RWPE1 (cell line): ENCODE measurements around the gene LMNTD1.
A peak's percentile ranks its signal among the peaks of the same experiment; 100 is the strongest.

Experiments
- CTCF ChIA-PET: fragments of 350-600 bp; sonication (Branson Sonifier 250); formaldehyde crosslinking; extraction: SDS; loops from one replicate; lab custom pipeline; 2021; lab: Yijun Ruan, JAX
- POLR2A ChIA-PET: fragments of 400-600 bp; formaldehyde crosslinking; extraction: SDS; loops from one replicate; lab custom pipeline; 2020; ENCODE audit warnings: antibody characterized with exemption; ENCODE audit not compliant: low non-redundant PET; lab: Yijun Ruan, JAX
- DNase-seq: peaks from one replicate; pipeline ENCODE4 v3.0.0; 2012; ENCODE audit warnings: low spot score
- H3K27ac ChIP-seq: fragments of 450-650 bp; 2 replicates; pipeline ENCODE4 v1.5.1; 2017
- TF ChIP-seq, protein P1 (sequence below): fragments of 450-650 bp; conservative IDR thresholded peaks from 2 replicates; pipeline ENCODE4 v1.5.1; 2017; ENCODE audit warnings: low read depth, mild to moderate bottlenecking

LMNTD1 gene

DNA sequence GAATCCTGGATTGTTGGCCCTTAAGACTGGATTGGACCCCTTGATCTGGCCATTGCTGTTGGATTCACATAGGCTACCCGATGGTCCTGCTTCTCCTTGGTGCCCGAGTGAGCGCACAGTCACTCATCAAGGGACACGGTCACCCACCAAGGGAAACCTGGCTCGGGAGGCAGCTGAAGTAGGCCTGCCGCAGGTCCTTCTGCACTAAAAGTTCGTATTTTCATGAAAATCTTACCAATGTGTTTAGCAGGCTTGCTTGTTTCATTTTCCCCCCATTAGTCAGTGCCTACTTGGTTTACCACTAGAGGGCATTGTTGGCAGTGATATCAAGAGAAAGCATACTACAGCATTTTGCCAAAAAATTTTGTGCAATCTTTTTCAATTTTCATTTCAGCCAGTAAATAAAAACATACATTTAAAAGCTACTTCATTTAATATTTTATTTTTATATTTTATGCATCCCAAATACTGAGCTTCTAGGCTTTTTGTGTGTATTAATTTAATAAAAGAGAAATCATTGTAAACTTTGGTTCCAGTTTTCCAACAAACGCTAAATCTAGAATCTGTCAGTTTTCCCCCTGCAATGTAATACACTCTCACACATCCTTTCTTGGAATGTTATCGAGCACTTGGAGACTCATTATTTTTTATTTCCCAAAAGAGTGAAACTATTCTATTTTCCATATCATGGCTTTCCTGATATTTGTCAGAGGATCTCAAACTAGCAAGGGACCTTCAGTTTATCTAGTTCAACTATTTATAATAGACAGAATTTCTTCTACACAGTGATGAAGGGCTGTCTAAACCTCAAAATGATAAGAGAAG is 116.7 kb downstream of the LMNTD1 start:
- H3K27ac ChIP-seq, result no peak overlapping the region
- CTCF ChIA-PET, result interaction anchor here (0.6 to 1.6 kb wide), 15 partner anchors 14 to 1298 kb away, joined by 3 to 12 read pairs (median 3); no protein-coding TSS in a partner anchor
- TF ChIP-seq, protein P1, sequence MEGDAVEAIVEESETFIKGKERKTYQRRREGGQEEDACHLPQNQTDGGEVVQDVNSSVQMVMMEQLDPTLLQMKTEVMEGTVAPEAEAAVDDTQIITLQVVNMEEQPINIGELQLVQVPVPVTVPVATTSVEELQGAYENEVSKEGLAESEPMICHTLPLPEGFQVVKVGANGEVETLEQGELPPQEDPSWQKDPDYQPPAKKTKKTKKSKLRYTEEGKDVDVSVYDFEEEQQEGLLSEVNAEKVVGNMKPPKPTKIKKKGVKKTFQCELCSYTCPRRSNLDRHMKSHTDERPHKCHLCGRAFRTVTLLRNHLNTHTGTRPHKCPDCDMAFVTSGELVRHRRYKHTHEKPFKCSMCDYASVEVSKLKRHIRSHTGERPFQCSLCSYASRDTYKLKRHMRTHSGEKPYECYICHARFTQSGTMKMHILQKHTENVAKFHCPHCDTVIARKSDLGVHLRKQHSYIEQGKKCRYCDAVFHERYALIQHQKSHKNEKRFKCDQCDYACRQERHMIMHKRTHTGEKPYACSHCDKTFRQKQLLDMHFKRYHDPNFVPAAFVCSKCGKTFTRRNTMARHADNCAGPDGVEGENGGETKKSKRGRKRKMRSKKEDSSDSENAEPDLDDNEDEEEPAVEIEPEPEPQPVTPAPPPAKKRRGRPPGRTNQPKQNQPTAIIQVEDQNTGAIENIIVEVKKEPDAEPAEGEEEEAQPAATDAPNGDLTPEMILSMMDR, result peak; percentile 61
- DNase-seq, result peak; percentile 73
- POLR2A ChIA-PET, result no interaction called here

DNA sequence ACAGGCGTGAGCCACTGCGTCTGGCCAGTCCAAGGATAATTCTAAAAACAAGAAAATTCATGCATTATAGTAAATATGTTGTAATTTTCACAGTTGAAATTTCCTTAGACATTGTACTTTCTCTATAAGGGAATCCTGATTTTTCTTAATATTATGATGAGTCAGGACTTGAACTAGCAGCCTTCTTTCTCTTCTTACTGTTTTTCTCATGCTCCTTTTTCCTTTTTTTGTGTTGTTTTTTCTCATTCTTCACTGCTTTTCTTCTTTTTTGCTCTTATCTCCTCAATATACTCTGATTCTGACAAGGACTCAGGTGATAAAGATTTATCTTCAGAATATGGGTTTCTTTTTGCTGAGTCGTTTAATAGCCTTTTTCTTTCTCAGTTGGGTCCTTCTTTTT is 117.7 kb downstream of the LMNTD1 start:
- H3K27ac ChIP-seq, result no peak overlapping the region
- ChIA-PET POLR2A (no interaction called here), CTCF (interaction anchor here (0.7 to 1.6 kb wide), 6 partner anchors 13 to 121 kb away, joined by 3 to 12 read pairs (median 4); no protein-coding TSS in a partner anchor)
- DNase-seq, result no peak
- TF ChIP-seq, protein P1, result no peak

- TF ChIP-seq, protein P1, result no peak
- POLR2A ChIA-PET, result no interaction called here
- DNase-seq, result no peak
- H3K27ac ChIP-seq, result no peak overlapping the region
- CTCF ChIA-PET, result interaction anchor here (0.7 to 0.9 kb wide), 2 partner anchors 15 to 193 kb away, joined by 3 read pairs; no protein-coding TSS in a partner anchor
These were observed 118.6 kb downstream of the LMNTD1 start for GRCh38 chr12:25434515-25434914.

- CTCF ChIA-PET, result interaction anchor here (0.7 kb wide), 1 partner anchor 337 kb away, joined by 3 read pairs; no protein-coding TSS in a partner anchor
- TF ChIP-seq, protein P1, result no peak
- H3K27ac ChIP-seq, result no peak overlapping the region
- POLR2A ChIA-PET, result no interaction called here
- DNase-seq, result peak; percentile 29
These were observed 119.3 kb downstream of the LMNTD1 start for GRCh38 chr12:25433581-25434325.

GRCh38 chr12:25433024-25433423 is 120.1 kb downstream of the LMNTD1 start:
- ChIA-PET CTCF (interaction anchor here (0.6 kb wide), 1 partner anchor 61 kb away, joined by 4 read pairs; no protein-coding TSS in a partner anchor), POLR2A (no interaction called here)
- TF ChIP-seq, protein P1, result no peak

More at GRCh38 chr12:25433024-25433423, 120.1 kb downstream of the LMNTD1 start:
- no peak for DNase-seq
- H3K27ac ChIP-seq, result no peak overlapping the region
